Upper lobe of left lung (tissue), 6 donors: ENCODE measurements around the gene USP36. TPM values are rescaled to one million over a fixed set of nuclear protein-coding genes. Genes with fewer than 3 reads are reported as not detected.

Source experiments
- ATAC-seq, 2 donors: fragments of 200-7000 bp; cut with Tn5 transposase; one replicate each; pipeline ENCODE4 v1.9.1; 2022; ENCODE audit warnings: mild to moderate bottlenecking in 2 of 2, moderate library complexity in 2 of 2; ENCODE audit not compliant: low FRiP score in 2 of 2
- DNase-seq, 2 donors: peaks; one replicate each; pipeline ENCODE4 v3.0.0-alpha.2; 2019 to 2020
- H3K27ac ChIP-seq, 4 donors: fragments of 200-600 bp; sonication (generic); one replicate each; pipeline ENCODE4 v1.5.1; 2016 to 2019
- H3K27me3 ChIP-seq, 4 donors: fragments of 200-600 bp; sonication (generic); one replicate each; pipeline ENCODE4 v1.5.1; 2017 to 2019
- H3K36me3 ChIP-seq, 4 donors: fragments of 200-600 bp; sonication (generic); one replicate each; pipeline ENCODE4 v1.5.1; 2016 to 2019
- H3K4me1 ChIP-seq, 4 donors: fragments of 200-600 bp; sonication (generic); one replicate each; pipeline ENCODE4 v1.5.1; 2018 to 2019
- H3K4me3 ChIP-seq, 4 donors: fragments of 200-600 bp; sonication (generic); one replicate each; pipeline ENCODE4 v1.5.1; 2017 to 2019; ENCODE audit warnings: mild to moderate bottlenecking in 2 of 4, moderate library complexity in 1 of 4
- H3K9me3 ChIP-seq, 4 donors: fragments of 200-600 bp; sonication (generic); one replicate each; pipeline ENCODE4 v1.5.1; 2018 to 2019
- CTCF ChIP-seq, 6 experiments: fragments of 450-650 bp in 4 of 6; fragments of 200-600 bp in 2 of 6; sonication (generic) in 2 of 6; IDR thresholded peaks; one replicate each; pipeline ENCODE4 v1.5.1; 2016 to 2019; ENCODE audit warnings: antibody characterized with exemption in 6 of 6
- EP300 ChIP-seq, 4 donors: sonication (generic); formaldehyde crosslinking; IDR thresholded peaks; one replicate each; pipeline ENCODE4 v1.5.1; 2017; ENCODE audit warnings: antibody characterized with exemption in 4 of 4, control low read depth in 2 of 4
- POLR2A ChIP-seq, 4 donors: fragments of 450-650 bp; IDR thresholded peaks; one replicate each; pipeline ENCODE4 v1.5.1; 2016 to 2017; ENCODE audit warnings: antibody characterized with exemption in 4 of 4, mild to moderate bottlenecking in 2 of 4
- POLR2AphosphoS5 ChIP-seq, 2 donors: sonication (generic); formaldehyde crosslinking; IDR thresholded peaks; one replicate each; pipeline ENCODE4 v1.5.1; 2017; ENCODE audit warnings: antibody characterized with exemption in 2 of 2
- WGBS, 2 donors: methylation state at CpG; one replicate each; pipeline ENCODE4 v1.1.5; 2017 to 2018; 5-methylcytosine and 5-hydroxymethylcytosine counted together
- total RNA-seq, 6 donors: library from RNA; depleted of rRNA in 4 of 6; stranded (reverse); fragments of >200 nt in 4 of 6; gene quantifications; one replicate each; pipeline versions ENCODE4 v1.1.0 to v1.2.1, GENCODE V29; 2016 to 2021
- donor health status: DM: no; HTN: no; CAD: no; lungs with moderate emphysema.
- donor health status: DM: no; HTN: yes; CAD: no; lungs with severe emphysema.

USP36 gene
- total RNA-seq, 6 donors from 2014 or later, result 31.1 to 76.5 (median 55.4) TPM

GRCh38 chr17:78746263-78746948, 94.2 kb downstream of the USP36 start:
- no peaks in the 10 kb centered on the region for H3K9me3 ChIP-seq
- no peak overlapping the region for H3K4me3 ChIP-seq
- 69 to 72% methylated on average over 12 of the region's 12 CpGs for WGBS, 2 donors
- DNase-seq (peak in 1 of 2 donors; percentile 47), ATAC-seq (no peak)
- TF ChIP-seq EP300 (IDR thresholded peaks at IDR 0.05) (no peak), POLR2AphosphoS5 (IDR thresholded peaks at IDR 0.05) (no peak), CTCF (IDR thresholded peaks at IDR 0.05) (no peak), POLR2A (IDR thresholded peaks at IDR 0.05) (no peak)
- no peaks in the 10 kb centered on the region for H3K36me3 ChIP-seq
- peak overlapping the region; percentile 32 to 88 (median 73) for H3K27ac ChIP-seq
- H3K27me3 ChIP-seq, result no peaks in the 10 kb centered on the region
- peaks cover 53 to 79% (median 69%) of the 10 kb centered on the region in 4 donors for H3K4me1 ChIP-seq

Other genes with a start within 250 kb of the USP36 start
- gene CYTH1, start 58.5 kb downstream of the USP36 start, total RNA-seq, result 100 to 1,000 TPM; 113 to 295 (median 121) TPM
- 10 to 100 TPM in 2 of 6 donors, 1 to 10 TPM in 4; 2.6 to 61.8 (median 4.2) TPM for gene CEP295NL, start 62.4 kb upstream of the USP36 start, total RNA-seq
- gene TIMP2, start 84.6 kb upstream of the USP36 start, total RNA-seq, result 100 to 1,000 TPM in 4 of 6 donors, 10 to 100 TPM in 2; 60.8 to 313 (median 145) TPM
- gene LGALS3BP, start 139.1 kb upstream of the USP36 start, total RNA-seq, result 1,000 to 10,000 TPM in 1 of 6 donors, 100 to 1,000 TPM in 5; 257 to 1,111 (median 533) TPM
- gene CANT1, start 168.9 kb upstream of the USP36 start, total RNA-seq, result 10 to 100 TPM; 19.5 to 77.8 (median 38.6) TPM
- 10 to 100 TPM in 4 of 6 donors, 1 to 10 TPM in 2; 9.3 to 30.4 (median 14.1) TPM for gene C1QTNF1, start 183.4 kb upstream of the USP36 start, total RNA-seq
- 100 to 1,000 TPM in 2 of 6 donors, 10 to 100 TPM in 4; 17.2 to 320 (median 55.9) TPM for gene ENGASE, start 234.0 kb upstream of the USP36 start, total RNA-seq